HL-60/S4 (cell line): ENCODE data around the gene PARM1.

Experiments
- in situ Hi-C: fragments of 300-500 bp; cut with MboI; formaldehyde crosslinking; loops from 2 replicates; pipeline ENCODE4 v1.14.3; 2022; ENCODE audit warnings: low sequenced_read_pairs

PARM1 gene

DNA sequence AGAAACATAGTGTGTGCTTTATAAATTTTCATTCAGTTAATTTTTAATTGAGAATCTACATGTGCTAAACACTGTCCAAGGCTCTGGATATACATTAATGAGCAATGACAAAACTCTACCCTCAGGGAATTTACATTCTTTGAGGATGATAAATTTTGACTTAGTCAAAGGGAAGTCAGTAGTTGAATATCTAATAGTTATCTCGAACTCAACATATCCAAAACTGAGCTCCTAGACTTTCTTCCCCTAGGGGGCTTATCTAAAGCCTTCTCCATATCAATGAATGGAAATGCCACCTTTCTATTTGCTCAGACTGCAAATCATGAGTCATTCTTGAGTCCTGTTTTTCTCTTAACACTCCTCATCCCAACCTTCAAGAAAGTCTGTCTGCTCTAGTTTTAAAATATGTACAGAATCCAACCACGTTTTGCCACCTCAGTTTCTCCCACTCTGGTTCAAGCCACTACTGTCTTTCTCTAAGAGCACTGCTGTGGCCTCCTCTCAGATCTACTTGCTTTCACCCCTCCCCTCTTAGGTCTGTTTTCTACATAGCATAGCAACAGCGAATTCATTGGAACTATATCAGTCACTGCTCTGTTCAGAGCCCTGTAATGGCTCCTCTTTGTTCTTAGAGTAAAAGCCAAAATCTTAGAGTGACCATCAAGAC, 9.5 kb downstream of the PARM1 start:
- in situ Hi-C loops = no loop called here

DNA sequence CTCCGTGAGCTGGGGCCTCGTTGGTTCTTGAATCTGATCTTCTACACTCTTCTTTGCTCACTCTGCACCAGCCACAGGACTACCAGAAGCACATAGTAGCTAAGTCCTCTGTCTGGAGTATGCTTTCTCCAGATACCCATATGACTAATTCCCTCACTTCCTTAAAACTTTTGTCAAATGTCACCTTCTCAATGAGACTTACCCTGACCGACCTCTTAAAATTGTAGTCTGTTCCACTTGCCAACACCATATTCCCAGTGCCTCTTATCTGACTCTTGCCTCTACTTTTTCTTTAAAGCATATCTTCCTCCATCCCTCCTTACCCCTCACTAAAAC, 10.0 kb downstream of the PARM1 start:
- in situ Hi-C loops = no loop called here

DNA sequence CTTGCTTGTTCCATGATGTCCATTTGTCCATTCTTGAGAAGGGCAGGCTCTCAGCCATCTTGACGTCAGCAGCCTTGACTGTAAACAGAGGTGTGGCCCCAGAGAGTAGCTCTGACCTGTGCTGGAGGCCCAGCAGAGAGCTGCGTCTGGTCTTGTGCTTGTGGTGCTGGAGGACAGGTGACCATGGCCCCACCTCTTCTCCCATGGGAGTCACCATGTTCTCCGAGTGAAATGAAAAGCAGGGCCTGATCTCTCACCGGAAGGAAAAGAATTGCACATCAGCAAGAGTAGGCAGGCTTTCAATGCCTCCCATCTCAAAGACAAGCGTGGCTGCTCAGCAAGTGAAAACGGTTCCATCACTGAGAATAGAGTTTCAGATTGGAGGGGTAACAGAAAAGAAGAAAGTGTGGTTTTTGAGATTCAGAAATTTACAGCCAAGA, 11.5 kb downstream of the PARM1 start:
- in situ Hi-C loops = no loop called here

DNA sequence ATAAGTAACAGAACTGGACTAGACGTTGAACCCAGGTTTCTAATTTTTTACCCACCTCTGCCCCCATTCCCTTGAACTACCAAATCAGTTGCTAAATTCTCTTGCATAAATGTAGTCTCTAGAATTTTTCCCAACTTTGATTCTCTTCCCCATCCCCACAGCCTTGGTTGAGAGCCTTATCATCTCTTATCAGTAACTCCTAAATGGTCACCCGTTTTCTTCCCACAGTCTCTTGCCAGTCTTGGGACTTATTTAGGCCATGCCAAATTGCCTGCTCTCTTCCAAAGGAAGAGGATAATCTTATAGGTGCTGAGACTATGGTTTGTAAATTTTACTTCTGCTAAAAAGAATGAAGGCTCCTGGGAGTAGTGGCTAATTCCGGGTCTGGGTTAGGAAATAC, 13.3 kb downstream of the PARM1 start:
- in situ Hi-C loops = no loop called here

DNA sequence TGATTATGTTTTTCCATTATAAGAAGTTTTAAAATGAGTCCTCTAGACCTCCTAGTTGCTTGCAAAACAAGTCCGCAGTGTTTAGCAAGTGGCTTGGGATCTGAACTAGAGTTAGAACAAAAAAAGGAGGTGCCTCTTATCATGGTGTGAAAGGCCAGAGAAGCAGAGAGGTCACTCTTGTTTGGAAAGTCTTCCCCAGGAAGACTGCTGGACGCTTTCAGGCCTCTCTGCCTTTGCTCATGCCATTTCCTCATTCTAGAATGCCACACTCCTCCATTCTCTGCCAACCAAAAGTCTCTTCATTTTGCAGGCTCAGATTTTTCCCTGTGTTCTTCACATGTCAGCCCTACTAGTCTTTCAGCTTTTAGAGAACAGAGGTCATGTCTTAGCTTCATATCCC, 14.9 kb downstream of the PARM1 start:
- in situ Hi-C loops = no loop called here

DNA sequence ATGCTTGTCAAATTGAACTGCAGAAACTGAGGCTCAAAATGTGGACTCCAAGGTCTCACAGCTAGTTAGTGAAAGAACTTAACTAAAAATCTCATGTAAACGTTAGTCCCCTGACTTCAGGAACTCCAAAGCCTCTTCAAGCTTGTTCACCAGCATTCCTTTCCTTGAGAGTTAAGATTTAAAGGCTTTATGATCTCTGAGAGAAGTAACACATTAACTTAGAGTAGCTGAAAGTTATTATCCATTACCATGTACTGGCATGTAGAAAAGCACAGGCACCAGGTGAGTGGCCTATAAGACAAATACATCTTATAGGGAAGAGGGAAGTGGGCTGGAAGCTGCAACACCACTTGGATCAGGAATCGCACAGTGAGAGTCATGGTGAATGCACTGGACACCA, 15.3 kb downstream of the PARM1 start:
- in situ Hi-C loops = no loop called here

DNA sequence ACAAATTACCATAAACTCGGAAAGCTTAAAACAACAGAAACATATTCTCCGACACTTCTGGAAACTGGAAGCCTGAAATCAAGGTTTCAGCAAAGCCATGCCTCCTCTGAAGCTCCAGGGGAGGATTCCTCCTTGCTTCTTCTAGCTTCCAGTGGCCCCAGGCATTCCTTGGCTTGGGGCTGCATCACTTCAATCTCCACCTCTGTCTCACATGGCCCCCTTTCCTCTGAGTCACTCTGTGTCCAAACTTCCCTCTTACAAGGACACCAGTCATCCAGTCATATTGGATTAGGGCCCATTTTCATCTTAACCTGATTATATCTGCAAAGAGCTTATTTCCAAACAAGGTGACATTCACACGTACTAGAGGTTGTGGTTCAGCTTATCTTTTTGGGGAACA, 17.3 kb downstream of the PARM1 start:
- in situ Hi-C loops = no loop called here

DNA sequence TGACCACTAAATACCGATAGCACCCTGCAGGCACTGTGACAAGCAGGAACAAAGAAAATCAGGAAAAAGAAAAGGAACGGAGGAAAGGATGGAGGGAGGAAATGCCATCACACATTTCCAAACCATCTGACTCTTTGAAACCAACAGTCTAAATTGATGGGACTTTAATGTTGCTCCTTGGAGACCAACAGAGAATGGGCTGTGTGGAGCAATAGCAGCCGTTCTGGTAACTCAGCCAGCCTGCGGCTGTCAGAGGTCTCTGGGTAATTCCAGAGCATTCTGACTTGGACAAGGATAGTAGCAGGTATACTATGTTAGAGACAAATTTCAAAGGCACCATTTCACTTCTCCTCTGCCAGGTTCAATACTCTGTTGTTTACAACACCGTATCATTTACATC, 18.0 kb downstream of the PARM1 start:
- in situ Hi-C loops = no loop called here

DNA sequence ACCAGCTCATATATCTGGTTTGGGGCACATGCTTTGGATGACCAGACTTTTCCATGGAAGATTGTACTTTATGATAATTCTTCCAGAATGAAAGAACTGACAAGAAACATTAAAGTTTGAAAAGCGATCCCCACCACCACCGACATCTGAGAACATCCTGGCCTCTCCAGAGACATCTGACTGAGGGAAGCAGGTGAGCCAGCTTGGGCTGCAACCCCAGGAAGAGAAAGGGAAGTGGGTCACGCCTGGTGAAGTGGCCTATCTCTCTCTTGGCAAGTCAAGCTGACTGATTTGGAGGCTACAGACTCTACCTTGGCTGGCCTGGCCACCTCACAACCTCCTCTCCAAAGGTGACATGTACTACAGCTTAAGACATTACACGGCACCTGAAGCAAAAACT, 20.7 kb downstream of the PARM1 start:
- in situ Hi-C loops = no loop called here

DNA sequence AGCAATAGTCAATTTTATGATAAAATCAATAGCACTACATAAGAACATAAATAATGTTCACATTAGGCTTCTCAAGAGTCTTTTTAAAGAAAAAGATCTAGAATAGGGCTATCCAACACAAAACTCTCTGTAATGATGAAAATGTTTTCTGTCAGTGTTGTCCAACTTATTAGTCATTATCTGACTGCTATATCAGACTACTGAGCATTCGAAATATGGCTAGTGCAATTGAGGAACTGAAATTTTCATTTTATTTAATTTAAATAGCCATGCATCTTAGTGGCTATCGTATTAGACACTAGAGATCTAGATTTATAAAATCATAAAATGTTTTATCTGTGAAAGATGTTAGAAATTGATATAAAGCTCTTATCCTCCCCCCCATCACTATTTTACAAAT, 26.0 kb downstream of the PARM1 start:
- in situ Hi-C loops = no loop called here

DNA sequence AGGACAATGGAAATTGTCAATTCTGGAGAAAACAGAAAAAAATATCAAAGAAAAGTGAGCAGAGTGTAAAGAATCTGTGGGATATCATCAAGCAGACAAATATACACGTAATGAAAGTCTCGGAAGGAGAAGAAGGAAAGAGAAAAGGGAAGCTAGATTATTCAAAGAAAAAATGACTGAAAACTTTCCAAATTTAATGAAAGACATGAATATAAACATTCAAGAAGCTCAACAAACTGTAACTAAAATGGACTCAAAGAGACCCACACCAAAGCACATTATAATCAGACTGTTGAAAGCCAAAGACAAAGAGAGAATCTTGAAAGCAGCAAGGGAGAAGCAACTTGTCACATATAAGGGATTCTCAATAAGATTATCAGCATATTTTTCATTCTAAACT, 28.3 kb downstream of the PARM1 start:
- in situ Hi-C loops = no loop called here

DNA sequence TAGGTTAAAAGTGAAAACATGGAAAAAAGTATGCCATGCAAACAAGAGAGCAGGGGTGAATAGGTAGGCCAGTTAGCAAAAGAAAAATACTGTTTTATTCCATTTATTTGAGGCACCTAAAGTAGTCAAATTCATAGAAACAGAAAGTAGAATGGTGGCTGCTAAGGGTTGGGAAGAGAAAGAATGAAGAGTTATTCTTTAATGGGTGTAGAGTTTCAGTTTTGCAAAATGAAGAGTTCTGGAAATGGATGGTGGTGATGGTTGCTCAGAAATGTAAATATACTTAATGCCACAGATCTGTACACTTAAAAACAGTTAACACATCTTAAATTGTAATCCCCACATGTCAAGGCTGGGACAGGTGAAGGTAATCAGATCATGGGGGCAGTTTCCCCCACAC, 29.7 kb downstream of the PARM1 start:
- in situ Hi-C loops = no loop called here

DNA sequence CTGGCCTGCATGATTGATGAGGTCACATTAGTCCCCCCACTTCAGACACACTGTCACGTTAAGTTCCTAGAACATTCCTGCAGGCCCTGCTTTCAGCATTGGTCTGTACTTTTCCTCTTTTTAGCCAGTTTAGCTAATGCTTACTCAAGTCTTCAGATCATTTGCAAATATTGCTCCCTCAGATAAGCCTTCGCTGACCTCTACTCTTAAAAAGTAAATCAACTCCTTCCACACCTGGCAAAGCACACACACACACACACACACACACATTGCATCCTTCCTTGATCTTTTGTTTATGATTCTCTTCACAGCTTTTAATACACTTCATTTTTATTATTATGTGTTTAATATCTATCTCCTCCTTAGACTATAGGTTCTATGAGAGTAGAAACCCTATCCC, 31.4 kb downstream of the PARM1 start:
- in situ Hi-C loops = no loop called here

DNA sequence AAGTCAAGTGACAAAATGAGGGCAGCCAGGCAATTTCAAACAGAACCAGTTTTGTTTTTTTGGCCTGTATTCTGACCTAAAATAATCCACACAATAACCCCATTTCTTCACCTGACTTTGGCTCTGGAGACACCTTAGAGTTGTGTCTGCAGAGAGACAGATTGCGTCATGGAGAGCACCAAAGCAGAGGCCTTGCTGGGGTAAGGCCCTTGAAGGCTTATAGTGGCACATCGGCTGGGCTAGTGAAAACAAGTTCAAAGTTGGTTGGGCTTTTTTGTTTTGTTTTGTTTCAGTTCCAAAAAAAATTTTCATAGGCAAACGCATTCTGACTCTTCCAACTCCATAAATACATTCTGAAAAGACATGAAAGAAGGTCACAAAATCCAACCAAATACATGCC, 34.4 kb downstream of the PARM1 start:
- in situ Hi-C loops = no loop called here

DNA sequence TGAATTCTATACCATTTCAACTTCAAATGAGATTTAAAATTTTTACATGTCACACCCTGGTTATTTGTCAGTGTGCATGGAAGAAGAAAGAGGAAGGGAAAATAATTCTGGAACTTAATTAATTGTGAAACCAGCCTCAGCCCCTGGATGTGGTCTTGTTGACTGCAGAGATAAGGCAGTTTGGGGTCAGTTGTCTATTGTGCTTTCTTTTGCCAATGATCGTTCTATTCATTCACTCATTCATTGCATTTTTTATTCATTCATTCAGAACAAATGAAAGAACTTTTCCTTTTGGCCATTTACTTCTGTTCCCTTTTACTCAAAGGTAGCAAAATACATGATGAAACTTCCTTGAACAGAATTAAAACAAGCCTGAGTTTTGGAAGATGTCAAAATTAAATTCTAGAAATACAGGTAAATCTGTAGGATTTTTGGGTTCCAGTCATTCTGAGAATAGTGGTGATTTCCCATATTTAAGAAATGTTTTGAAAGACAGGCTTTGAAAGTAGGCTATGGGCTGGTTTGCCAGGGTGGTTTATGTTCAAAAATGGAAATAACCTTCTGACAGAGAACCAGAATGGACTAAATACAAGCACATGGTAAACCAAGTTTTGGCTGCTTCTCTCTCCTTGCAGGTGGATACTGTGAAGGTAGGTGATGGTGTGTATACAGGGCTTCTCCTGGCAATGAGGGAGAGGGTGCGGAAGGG, 35.7 kb downstream of the PARM1 start:
- in situ Hi-C loops = no loop called here

DNA sequence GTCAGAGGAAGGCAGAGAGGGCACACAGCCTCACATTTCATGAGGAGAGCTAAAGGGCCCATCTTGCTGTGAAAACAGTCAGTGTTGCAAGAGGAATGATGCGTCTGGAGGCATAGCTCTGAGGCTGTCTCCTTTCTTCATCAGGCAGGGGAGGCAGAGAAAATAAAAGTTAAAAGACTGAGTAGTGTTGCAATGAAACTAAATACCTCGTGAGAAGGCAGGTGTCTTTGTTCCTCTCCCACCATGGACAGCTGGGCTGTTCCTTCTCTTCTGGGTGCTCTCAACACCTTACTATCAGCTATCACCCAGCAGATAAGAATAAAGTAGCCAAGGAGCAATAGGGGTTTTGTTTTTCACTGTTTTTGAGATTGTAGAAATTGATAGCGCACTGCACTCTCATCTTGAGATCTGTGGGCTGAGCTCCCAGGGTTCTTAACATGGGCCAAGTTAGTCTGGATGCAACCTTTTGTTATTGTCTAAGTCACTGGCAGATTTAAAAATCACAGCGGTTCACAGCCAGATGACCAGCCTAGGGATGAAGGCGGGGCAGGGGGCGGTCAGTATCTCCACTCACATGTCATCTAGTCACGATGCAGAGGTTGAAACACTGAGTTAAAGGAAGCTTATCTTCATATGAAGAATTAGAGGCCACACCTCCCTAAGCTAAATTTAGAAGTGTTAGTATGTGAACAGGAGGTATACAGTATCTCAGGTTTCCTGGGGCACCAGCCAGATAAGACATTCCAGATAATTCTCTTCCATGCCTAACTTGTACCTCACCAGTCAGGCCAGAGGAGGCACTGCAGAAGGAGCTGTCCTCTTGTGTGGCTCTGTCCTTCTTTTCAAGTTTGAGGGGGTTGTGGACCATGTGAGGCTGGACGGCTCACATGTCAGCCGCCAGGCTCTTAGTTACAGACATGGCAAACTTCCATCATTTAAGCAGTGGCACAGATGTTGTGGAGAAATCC, 36.9 kb downstream of the PARM1 start:
- in situ Hi-C loops = no loop called here

DNA sequence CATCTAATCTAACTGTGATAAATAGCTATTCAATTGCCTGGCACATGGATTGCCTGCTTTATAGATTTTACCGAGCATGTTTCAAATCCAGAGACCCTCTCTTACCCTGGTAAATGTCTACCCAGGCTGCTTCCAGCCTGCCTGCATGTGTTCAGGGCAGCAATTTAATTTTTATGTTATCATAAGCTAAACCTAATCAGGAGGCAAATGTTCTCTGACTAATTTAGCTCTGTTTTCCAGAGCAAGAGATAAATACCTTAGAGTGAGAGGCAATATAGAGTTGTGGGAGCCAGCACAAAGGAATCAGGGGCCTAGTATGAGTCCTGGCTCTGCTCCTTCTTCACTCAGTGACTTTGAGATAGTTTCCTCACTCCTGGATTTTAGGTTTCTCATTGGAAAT, 37.7 kb downstream of the PARM1 start:
- in situ Hi-C loops = no loop called here

DNA sequence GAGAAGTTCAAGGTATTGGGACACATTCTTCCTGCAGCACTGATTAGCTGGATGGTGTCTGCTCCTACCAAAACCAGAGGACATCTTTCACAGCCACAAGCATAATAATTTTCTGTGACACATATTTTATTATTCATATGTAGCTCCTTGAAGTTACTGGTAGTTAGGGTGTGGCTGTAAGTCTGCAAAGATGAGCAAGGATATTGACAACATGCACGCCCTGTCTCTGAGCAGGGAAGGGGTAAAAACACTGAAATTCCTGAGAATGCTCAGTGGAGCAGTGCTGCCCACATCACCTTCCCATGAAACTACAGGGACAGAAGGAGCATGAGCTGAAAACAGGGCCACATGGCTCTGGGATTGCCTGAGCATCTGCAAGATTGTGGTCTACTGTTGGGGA, 38.9 kb downstream of the PARM1 start:
- in situ Hi-C loops = no loop called here

DNA sequence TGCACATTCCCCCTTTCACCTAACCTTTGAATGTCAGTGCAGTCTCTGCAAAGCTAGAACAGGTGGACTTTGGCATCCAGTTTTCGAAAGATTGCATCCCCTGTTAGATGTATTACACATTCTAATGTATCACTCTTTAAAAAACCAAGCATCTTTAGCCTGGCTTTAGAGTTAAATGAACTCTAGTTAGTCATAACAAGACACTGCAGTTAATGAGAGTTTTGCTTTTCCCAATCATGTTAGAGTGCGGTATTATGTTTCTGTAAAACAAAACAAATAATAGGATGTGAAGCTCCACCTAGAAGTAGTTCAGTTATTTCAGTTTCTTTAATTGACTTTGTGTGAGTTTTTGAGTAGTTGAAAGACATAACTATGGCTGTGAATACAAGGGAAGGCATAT, 42.2 kb downstream of the PARM1 start:
- in situ Hi-C loops = no loop called here

DNA sequence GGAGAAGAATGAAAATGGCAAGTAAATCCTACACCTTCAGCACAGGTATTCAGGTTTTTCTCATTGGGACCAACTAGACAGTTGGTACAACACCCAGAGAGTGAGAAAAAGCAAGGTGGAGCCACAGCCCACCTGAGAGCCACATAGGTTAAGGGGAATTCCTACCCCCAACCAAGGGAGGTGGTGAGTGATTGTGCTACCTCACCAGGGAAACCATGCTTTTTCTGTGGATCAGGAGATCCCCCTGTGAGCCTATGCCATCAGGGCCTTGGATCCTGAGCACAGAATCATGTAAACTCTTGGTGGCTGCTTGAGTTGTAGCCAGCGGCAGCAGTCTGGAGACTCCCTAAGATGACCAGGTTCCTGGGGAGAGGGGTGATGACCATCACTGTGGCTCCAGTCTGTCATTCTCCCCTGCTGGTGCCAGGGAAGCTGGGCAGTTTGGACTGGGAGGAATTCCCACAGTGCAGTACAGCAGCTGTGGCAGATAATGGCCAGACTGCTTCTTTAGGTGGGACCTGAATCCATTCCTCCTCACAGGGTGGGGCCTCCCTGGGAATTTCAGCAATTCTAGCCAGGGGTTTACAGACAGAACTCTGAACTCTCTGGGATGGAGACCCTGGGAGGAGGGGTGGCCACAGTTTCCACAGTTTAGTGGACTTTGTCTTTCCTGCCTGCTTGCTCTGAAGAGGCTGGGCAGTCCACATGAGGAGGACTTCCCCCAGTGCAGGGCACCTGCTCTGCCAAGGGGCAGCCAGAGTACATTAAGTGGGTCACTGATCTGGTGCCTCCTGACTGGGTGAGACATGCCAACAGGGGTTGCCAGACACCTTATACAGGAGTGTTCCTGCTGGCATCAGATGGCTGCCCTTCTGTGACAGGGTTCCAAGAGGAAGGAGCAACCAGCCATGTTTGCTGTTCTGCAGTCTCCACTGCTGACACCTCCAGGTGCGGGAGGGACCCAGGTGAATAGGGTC, 43.2 kb downstream of the PARM1 start:
- in situ Hi-C loops = no loop called here
